GM19395 (cell line): ENCODE data around the gene PIGL.
A peak's percentile ranks its signal among the peaks of the same experiment; 100 is the strongest.

Experiments used
- ATAC-seq: cut with Tn5 transposase; IDR thresholded peaks from one replicate; pipeline ENCODE4 v1.9.1; 2021; ENCODE audit warnings: mild to moderate bottlenecking, moderate library complexity; ENCODE audit not compliant: unreplicated experiment

Gene PIGL

GRCh38 chr17:16352303-16352666, 135.3 kb downstream of the PIGL start:
- ATAC-seq, result no peak

GRCh38 chr17:16352667-16353316, 135.8 kb downstream of the PIGL start:
- ATAC-seq, result peak; percentile 44

DNA sequence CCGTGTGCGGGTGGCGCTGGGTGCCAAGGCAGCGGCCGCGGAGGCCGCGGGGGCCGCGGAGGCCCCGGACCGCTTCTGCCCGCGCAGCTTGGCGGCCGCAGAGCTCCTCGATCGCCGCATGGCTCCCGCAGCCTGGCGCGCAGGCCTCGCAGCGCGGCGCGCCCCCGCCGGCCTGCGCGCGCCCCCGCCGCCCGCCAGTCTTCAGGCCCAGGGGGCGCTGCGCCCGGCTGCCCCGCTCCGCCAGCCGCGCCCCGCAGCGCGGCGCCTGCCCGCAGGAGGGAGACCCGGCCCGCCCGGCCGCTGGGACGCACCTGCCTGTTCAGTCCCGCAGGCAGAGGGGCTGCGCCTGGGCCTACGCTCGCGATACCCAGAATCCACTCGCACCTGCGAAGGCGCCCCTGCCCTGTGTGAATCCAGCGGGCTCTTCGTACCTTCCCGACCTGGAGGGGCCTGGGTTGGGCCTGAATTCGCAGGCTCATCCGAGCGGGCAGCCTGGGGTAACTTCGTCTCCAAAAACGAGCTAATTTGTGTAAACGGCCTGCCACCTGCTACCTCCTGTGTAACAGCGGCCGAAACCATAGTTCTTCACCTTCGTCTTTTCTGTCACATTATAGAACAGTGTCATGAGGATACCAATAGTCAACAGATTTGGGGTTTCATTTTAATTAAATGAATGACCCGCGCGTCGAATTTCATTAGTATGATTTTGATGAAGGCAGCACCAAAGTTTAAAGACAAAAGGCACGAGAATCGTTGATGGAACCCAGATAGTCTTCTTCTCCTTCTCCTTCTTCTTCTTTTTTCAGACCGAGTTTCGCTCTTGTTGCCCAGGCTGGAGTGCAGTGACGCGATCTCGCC, 136.5 kb downstream of the PIGL start, which contains the start of gene CENPV:
Gene CENPV (minus strand): TSS at position 153 of the 858 bp plus-strand sequence. CDS start 33 bp downstream, at position 120.
- peak; percentile 66 for ATAC-seq

DNA sequence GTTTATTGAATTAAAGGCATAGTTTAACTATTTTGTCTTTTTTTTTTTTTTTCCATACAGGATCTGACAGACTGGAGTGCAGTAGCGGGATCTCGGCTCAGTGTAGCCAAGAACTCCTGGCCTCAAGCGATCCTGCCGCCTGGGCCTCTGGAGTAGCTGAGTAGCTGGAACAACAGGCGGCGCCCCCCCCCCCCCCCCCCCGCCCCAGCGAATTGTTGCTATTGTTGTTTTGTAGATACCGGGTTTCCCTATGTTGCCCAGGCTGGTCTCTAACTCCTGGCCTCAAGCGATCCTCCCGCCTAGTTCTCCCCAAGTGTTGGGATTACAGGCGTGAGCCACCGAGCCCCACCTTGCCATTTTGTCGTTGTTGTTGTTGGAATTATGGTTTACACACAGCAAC, 137.6 kb downstream of the PIGL start:
- ATAC-seq, result no peak

DNA sequence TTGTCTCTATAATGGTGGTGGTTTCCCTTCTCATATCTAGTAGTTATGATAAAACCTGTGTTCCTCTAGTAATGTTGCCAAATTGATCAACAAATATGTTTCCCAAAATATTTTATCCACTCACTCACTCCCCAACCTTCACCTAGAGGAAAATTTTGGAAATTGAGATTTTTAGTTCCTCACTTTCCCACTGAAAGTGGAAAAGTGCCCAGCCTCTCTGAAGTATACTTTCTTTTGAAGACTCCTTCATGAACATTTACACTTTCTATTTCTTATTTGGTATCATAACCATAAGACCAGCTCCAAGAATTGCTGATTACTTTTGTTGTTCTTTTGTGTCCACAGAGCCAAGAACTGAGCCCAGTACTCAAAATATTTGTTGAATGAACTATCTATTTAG, 141.4 kb downstream of the PIGL start:
- no peak for ATAC-seq

- ATAC-seq, result no peak
Measured at GRCh38 chr17:16361874-16362273, 144.9 kb downstream of the PIGL start.

DNA sequence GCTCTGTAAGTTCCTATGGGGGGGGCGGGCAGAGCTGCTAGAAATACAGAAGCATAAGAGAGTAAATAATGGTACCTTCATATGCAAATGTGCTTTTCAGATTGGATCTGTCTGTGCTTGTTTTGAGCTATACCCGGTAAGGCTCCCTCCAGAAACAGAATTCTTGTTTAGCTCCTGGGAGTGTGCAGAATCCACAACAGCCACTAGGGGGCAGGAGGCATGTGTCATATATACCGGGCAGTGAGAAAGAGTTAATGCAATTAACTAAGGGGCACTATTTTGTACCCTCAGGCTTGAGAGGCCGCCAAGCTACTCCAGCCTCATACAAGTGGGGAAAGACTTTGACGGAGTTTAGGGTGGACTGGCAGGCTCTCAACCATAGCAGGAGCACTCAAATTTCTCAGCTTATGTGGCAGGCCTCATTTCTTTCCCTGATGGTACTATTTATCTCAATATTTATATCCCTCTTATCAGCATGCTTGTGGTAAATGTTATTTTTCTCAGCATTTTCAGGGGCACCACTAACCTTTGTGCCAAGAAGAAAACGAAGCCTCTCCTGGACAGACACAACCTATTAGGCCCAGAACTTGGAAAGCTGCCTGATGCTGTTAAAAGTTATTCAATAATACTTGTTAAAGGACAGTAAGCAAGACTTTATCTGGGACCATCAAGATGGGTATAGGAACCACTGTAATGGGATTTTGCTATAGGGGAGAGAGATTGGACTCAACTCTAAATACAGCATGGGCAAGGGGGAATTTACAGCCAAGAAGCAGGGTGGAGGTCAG, 146.9 kb downstream of the PIGL start:
- ATAC-seq, result peak; percentile 84

DNA sequence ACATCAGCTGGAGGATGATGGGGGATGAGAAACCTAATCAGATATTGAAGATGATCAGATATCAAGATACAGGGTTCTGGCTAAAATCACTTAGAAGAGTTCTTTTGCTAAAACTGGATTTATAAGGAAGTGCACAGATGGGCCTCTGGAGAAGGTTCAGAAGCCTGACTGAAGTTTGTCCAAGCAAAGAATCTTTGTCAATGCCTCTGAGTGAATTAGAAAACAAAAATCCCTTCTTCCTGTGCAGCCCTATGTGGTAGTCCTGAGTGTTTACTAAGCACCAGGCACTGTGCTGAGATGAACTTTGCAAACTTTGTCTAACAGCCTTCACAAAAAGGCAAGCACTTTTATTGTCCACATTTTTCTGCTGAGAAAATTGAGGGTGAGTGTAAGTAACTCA, 147.6 kb downstream of the PIGL start:
- ATAC-seq, result no peak

GRCh38 chr17:16371742-16372141, 154.7 kb downstream of the PIGL start:
- ATAC-seq, result no peak

DNA sequence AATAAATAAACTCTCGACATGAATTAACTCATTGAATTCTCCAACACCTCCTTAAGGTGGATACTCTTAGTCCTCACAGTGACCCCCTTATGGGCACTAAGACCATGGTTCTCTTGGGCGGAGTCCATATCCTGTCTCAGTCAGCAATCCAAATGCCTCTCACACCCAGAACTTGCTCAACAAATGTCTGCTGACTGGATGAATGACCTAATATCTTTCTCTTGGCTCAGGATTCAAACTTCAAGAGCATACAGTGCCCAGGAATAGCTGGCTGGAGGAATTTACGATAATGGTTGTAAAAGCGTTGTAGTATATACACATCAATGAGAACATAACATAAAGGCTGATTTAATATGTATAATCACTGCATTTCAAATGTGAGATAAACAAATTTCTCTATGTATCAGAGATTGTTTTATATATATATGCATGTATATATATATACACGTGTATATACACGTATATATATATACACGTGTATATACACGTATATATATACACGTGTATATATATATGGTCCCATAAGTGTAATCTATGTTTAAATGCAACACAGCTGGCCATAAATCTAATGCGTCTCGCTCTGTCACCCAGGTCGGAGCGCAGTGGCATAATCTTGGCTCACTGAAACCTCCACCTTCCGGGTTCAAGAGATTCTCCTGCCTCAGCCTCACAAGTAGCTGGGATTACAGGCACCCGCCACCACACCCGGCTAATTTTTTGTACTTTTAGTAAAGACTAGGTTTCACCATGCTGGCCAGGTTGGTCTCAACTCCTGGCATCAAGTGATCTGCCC, 157.3 kb downstream of the PIGL start:
- ATAC-seq, result no peak
